ENCODE measurements around the gene PCDHA2.
"Not testable (repeated sequence)": the region's sequence is repeated elsewhere in the genome, so short reads cannot be mapped to it uniquely, and the experiment has no call there.

Gene PCDHA2

GRCh38 chr5:140821375-140822280 is 27.0 kb downstream of the PCDHA2 start, which contains the start of gene PCDHA5:
PCDHA5 (plus strand) TSS chr5:140821613.
- DNase-seq (ENCODE audit: low read depth): peak; percentile 48

GRCh38 chr5:140822281-140822629 is 27.6 kb downstream of the PCDHA2 start:
- DNase-seq (ENCODE audit: low read depth): no peak

- not testable (repeated sequence) for DNase-seq (ENCODE audit: low read depth)
Observed at GRCh38 chr5:140822969-140823368, 28.3 kb downstream of the PCDHA2 start.

- no peak for DNase-seq (ENCODE audit: low read depth)
Observed at GRCh38 chr5:140823475-140823874, 28.8 kb downstream of the PCDHA2 start.

- DNase-seq (ENCODE audit: low read depth): peak; percentile 2
Observed at GRCh38 chr5:140827704-140828361, 33.2 kb downstream of the PCDHA2 start, which contains the start of gene PCDHA6. PCDHA6 (plus strand) TSS chr5:140827960; CDS start chr5:140828092, 132 bp downstream.

GRCh38 chr5:140828362-140828737 is 33.7 kb downstream of the PCDHA2 start:
- DNase-seq (ENCODE audit: low read depth): no peak

- DNase-seq (ENCODE audit: low read depth): not testable (repeated sequence)
Observed at GRCh38 chr5:140829511-140830501, 35.2 kb downstream of the PCDHA2 start.

GRCh38 chr5:140833993-140834392 is 39.3 kb downstream of the PCDHA2 start, which contains the start of gene PCDHA7:
PCDHA7 (plus strand) TSS chr5:140834269; CDS start chr5:140834384, 115 bp downstream.
- DNase-seq (ENCODE audit: low read depth): peak; percentile 16

GRCh38 chr5:140834439-140835008 is 39.9 kb downstream of the PCDHA2 start:
- not testable (repeated sequence) for DNase-seq (ENCODE audit: low read depth)

GRCh38 chr5:140835622-140836510 is 41.2 kb downstream of the PCDHA2 start:
- no peak for DNase-seq (ENCODE audit: low read depth)

GRCh38 chr5:140840978-140841962 is 46.6 kb downstream of the PCDHA2 start, which contains the start of gene PCDHA8:
PCDHA8 (plus strand) TSS chr5:140841187; CDS start chr5:140841322, 135 bp downstream.
- DNase-seq (ENCODE audit: low read depth): peak; percentile 19

- DNase-seq (ENCODE audit: low read depth): no peak
Observed at GRCh38 chr5:140842798-140843733, 48.4 kb downstream of the PCDHA2 start.
